WTC11 (cell line): ENCODE data around the gene GPALPP1.

Experiments used
- CREB1 ChIP-seq: sonication (generic); formaldehyde crosslinking; IDR thresholded peaks from 2 replicates; pipeline ENCODE4 v1.8.0; 2023; ENCODE audit warnings: mild to moderate bottlenecking, missing genetic modification reagents
- CREM ChIP-seq: sonication (generic); formaldehyde crosslinking; IDR thresholded peaks from 2 replicates; pipeline ENCODE4 v1.8.1; 2022; ENCODE audit warnings: mild to moderate bottlenecking, missing genetic modification reagents, moderate library complexity
- CTCF ChIP-seq: fragments of 200-600 bp; IDR thresholded peaks from 2 replicates; pipeline ENCODE4 v1.8.0; 2022; ENCODE audit warnings: antibody characterized with exemption
- ELF4 ChIP-seq: sonication (generic); formaldehyde crosslinking; IDR thresholded peaks from 2 replicates; pipeline ENCODE4 v1.8.1; 2022; ENCODE audit warnings: low read depth, mild to moderate bottlenecking, moderate library complexity, missing genetic modification reagents
- FOXJ3 ChIP-seq: sonication (generic); formaldehyde crosslinking; IDR thresholded peaks from 2 replicates; pipeline ENCODE4 v1.9.0; 2021; ENCODE audit warnings: missing genetic modification reagents, mild to moderate bottlenecking, borderline replicate concordance
- GABPB1 ChIP-seq: sonication (generic); formaldehyde crosslinking; IDR thresholded peaks from 2 replicates; pipeline ENCODE4 v1.8.1; 2023; ENCODE audit warnings: mild to moderate bottlenecking, missing genetic modification reagents
- IRF1 ChIP-seq: sonication (generic); formaldehyde crosslinking; IDR thresholded peaks from 2 replicates; pipeline ENCODE4 v1.8.0; 2023; ENCODE audit warnings: missing genetic modification reagents
- KAT7 ChIP-seq: sonication (generic); formaldehyde crosslinking; IDR thresholded peaks from 2 replicates; pipeline ENCODE4 v1.8.1; 2023; ENCODE audit warnings: missing genetic modification reagents, mild to moderate bottlenecking, borderline replicate concordance
- NFATC4 ChIP-seq: fragments of 250-450 bp; sonication (Bioruptor Pico); IDR thresholded peaks from 2 replicates; pipeline ENCODE4 v1.9.0; 2021; ENCODE audit warnings: mild to moderate bottlenecking
- NFYB ChIP-seq: sonication (generic); formaldehyde crosslinking; conservative IDR thresholded peaks from 2 replicates; pipeline ENCODE4 v1.8.0; 2022; ENCODE audit warnings: low read depth, missing genetic modification reagents
- PRDM15 ChIP-seq: sonication (generic); formaldehyde crosslinking; IDR thresholded peaks from 2 replicates; pipeline ENCODE4 v1.8.0; 2022; ENCODE audit warnings: missing genetic modification reagents
- SMAD3 ChIP-seq: sonication (generic); formaldehyde crosslinking; IDR thresholded peaks from 2 replicates; pipeline ENCODE4 v1.8.0; 2022; ENCODE audit warnings: missing genetic modification reagents, mild to moderate bottlenecking, borderline replicate concordance
- USF1 ChIP-seq: sonication (generic); formaldehyde crosslinking; IDR thresholded peaks from 2 replicates; pipeline ENCODE4 v1.8.0; 2022; ENCODE audit warnings: mild to moderate bottlenecking, missing genetic modification reagents

- TF ChIP-seq CTCF (no peak), CREB1 (CRISPR knock-in tag) (no peak), NFYB (CRISPR knock-in tag) (no peak), ELF4 (CRISPR knock-in tag) (no peak), SMAD3 (CRISPR knock-in tag) (no peak), CREM (CRISPR knock-in tag) (no peak), GABPB1 (CRISPR knock-in tag) (no peak), NFATC4 (CRISPR knock-in tag) (no peak), USF1 (CRISPR knock-in tag) (no peak), IRF1 (CRISPR knock-in tag) (no peak), KAT7 (CRISPR knock-in tag) (no peak), FOXJ3 (CRISPR knock-in tag) (no peak), PRDM15 (CRISPR knock-in tag) (no peak)
Observed at GRCh38 chr13:45040173-45040572, 50.8 kb downstream of the GPALPP1 start.
